Mesothelial cell of epicardium (in vitro differentiated cells): ENCODE data around the gene CLDN7. TPM values are rescaled to one million over a fixed set of nuclear protein-coding genes. Genes with fewer than 3 reads are reported as not detected.
A peak's percentile ranks its signal among the peaks of the same experiment; 100 is the strongest.

Experiments
- DNase-seq, 2 experiments: peaks; one replicate each; pipeline ENCODE4 v3.0.0; 2021; ENCODE audit warnings: low spot score in 2 of 2; ENCODE audit not compliant: unreplicated experiment in 2 of 2
- H3K27ac Mint-ChIP-seq: 2 replicates; pipeline ENCODE4 v1.8.0; 2021; ENCODE audit warnings: mixed read lengths
- H3K27me3 Mint-ChIP-seq: 2 replicates; pipeline ENCODE4 v1.8.0; 2021; ENCODE audit warnings: low read depth, mixed read lengths
- H3K36me3 Mint-ChIP-seq: 2 replicates; pipeline ENCODE4 v1.8.0; 2021; ENCODE audit warnings: mixed read lengths
- H3K4me1 Mint-ChIP-seq: 2 replicates; pipeline ENCODE4 v1.8.0; 2021; ENCODE audit warnings: mixed read lengths
- H3K4me3 Mint-ChIP-seq: 2 replicates; pipeline ENCODE4 v1.8.0; 2021; ENCODE audit warnings: mild to moderate bottlenecking, moderate library complexity, mixed read lengths
- H3K9me3 Mint-ChIP-seq: 2 replicates; pipeline ENCODE4 v1.8.0; 2021; ENCODE audit warnings: mixed read lengths
- total RNA-seq: library from RNA; stranded (reverse); gene quantifications from 3 replicates; pipeline ENCODE4 v1.2.1, GENCODE V29; 2021
- TF ChIP-seq, protein P1 (sequence below): fragments of 200-600 bp; sonication (generic); IDR thresholded peaks from one replicate; pipeline ENCODE4 v1.5.0; 2021; ENCODE audit warnings: antibody characterized with exemption; ENCODE audit not compliant: unreplicated experiment

Gene CLDN7
- total RNA-seq, 1 donor from 2014 or later: 79.2 TPM

GRCh38 chr17:7254511-7254910, 7.8 kb downstream of the CLDN7 start:
- H3K9me3 Mint-ChIP-seq: no peaks in the 10 kb centered on the region
- H3K4me1 Mint-ChIP-seq: peaks cover 24% of the 10 kb centered on the region
- peaks cover 14% of the 10 kb centered on the region for H3K36me3 Mint-ChIP-seq
- no peak for DNase-seq
- H3K27ac Mint-ChIP-seq: peak overlapping the region; percentile 16
- TF ChIP-seq, protein P1, sequence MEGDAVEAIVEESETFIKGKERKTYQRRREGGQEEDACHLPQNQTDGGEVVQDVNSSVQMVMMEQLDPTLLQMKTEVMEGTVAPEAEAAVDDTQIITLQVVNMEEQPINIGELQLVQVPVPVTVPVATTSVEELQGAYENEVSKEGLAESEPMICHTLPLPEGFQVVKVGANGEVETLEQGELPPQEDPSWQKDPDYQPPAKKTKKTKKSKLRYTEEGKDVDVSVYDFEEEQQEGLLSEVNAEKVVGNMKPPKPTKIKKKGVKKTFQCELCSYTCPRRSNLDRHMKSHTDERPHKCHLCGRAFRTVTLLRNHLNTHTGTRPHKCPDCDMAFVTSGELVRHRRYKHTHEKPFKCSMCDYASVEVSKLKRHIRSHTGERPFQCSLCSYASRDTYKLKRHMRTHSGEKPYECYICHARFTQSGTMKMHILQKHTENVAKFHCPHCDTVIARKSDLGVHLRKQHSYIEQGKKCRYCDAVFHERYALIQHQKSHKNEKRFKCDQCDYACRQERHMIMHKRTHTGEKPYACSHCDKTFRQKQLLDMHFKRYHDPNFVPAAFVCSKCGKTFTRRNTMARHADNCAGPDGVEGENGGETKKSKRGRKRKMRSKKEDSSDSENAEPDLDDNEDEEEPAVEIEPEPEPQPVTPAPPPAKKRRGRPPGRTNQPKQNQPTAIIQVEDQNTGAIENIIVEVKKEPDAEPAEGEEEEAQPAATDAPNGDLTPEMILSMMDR: no peak
- H3K27me3 Mint-ChIP-seq: no peaks in the 10 kb centered on the region
- H3K4me3 Mint-ChIP-seq: peak overlapping the region; percentile 31

GRCh38 chr17:7253082-7253481, 9.2 kb downstream of the CLDN7 start:
- TF ChIP-seq, protein P1: no peak
- peaks cover 31% of the 10 kb centered on the region for H3K4me1 Mint-ChIP-seq
- H3K27me3 Mint-ChIP-seq: no peaks in the 10 kb centered on the region
- H3K27ac Mint-ChIP-seq: peak overlapping the region; percentile 100
- peak overlapping the region; percentile 97 for H3K4me3 Mint-ChIP-seq
- no peak for DNase-seq
- no peaks in the 10 kb centered on the region for H3K9me3 Mint-ChIP-seq
- H3K36me3 Mint-ChIP-seq: peaks cover 14% of the 10 kb centered on the region

DNA sequence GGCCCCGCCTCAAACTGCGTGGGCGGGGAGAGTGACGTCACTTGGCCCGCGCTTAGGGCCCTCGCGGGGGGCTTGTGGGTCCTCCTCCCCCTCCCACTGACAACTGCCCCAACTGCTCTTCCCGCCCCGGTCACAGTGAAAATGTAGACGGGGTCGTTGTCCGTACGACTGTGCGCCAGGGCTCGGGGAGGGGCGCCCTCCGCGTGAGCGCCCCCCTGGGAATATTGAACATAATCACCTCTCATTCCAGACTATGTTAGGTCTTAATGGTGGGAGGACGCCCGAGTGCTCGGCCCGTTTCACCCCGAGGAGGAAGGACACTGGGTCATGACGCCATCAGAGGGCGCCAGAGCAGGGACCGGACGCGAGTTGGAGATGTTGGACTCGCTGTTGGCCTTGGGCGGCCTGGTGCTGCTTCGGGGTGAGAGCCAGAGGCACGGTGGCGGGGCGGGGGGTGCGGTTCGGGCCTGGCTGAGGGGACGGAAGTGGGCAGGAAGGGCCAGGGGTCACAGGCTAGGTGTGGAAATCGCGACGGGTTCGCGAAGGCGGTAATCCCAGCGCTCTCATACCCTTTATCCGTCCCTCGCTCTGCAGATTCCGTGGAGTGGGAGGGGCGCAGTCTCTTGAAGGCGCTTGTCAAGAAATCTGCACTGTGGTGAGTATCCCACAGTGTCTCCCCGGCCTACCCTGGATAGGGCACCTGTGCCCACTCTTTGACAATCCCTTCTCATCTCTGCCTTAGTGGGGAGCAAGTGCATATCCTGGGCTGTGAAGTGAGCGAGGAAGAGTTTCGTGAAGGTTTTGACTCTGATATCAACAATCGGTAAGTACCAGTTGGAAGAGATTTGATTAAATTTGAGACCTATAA, 9.9 kb downstream of the CLDN7 start, which contains the start of gene ELP5:
TSS of gene ELP5 (plus strand) at position 40 of the 868 bp plus-strand sequence. CDS start at position 376, 336 bp downstream.
- TF ChIP-seq, protein P1: no peak
- peak within 1 kb of the TSS; percentile 100 for H3K27ac Mint-ChIP-seq
- H3K27me3 Mint-ChIP-seq: no peaks in the 10 kb centered on the region
- H3K4me1 Mint-ChIP-seq: peaks cover 31% of the 10 kb centered on the region
- H3K9me3 Mint-ChIP-seq: no peaks in the 10 kb centered on the region
- peaks cover 14% of the 10 kb centered on the region for H3K36me3 Mint-ChIP-seq
- H3K4me3 Mint-ChIP-seq: peak within 1 kb of the TSS; percentile 97
- DNase-seq: peak; percentile 84 to 91

GRCh38 chr17:7251661-7252175, 10.6 kb downstream of the CLDN7 start, which contains the start of gene CTDNEP1:
Gene CTDNEP1, minus strand, starts transcription at chr17:7251734. Its CDS starts 438 bp downstream, at chr17:7251296.
- peak within 1 kb of the TSS; percentile 97 for H3K4me3 Mint-ChIP-seq
- H3K4me1 Mint-ChIP-seq: peaks cover 31% of the 10 kb centered on the region
- H3K27ac Mint-ChIP-seq: peak within 1 kb of the TSS; percentile 100
- DNase-seq: peak; percentile 98 to 100
- H3K27me3 Mint-ChIP-seq: no peaks in the 10 kb centered on the region
- no peaks in the 10 kb centered on the region for H3K9me3 Mint-ChIP-seq
- H3K36me3 Mint-ChIP-seq: peaks cover 12% of the 10 kb centered on the region
- TF ChIP-seq, protein P1: no peak

- Mint-ChIP-seq H3K9me3 (no peaks in the 10 kb centered on the region), H3K36me3 (peaks cover 14% of the 10 kb centered on the region)
Measured at GRCh38 chr17:7250695-7251627, 11.3 kb downstream of the CLDN7 start.

More at GRCh38 chr17:7250695-7251627, 11.3 kb downstream of the CLDN7 start:
- H3K27me3 Mint-ChIP-seq: no peaks in the 10 kb centered on the region
- peaks cover 31% of the 10 kb centered on the region for H3K4me1 Mint-ChIP-seq
- H3K4me3 Mint-ChIP-seq: peak overlapping the region; percentile 97
- peak in 1 of 2 experiments; percentile 48 for DNase-seq
- TF ChIP-seq, protein P1: no peak
- peak overlapping the region; percentile 94 for H3K27ac Mint-ChIP-seq
